SK-N-MC (cell line): ENCODE measurements around the gene DNHD1.

Experiments used
- DNase-seq: peaks from one replicate; pipeline ENCODE4 v3.0.0-alpha.2; 2011; ENCODE audit warnings: low read depth, low spot score
- H3K27ac ChIP-seq: fragments of 200-600 bp; sonication (generic); 2 replicates; pipeline ENCODE4 v1.5.1; 2016; ENCODE audit warnings: mixed run types
- H3K36me3 ChIP-seq: fragments of 200-600 bp; sonication (generic); 2 replicates; pipeline ENCODE4 v1.6.1; 2017; ENCODE audit warnings: antibody characterized with exemption, low read length, mixed read lengths; ENCODE audit not compliant: insufficient read depth
- H3K4me3 ChIP-seq: fragments of 200-600 bp; sonication (generic); 2 replicates; pipeline ENCODE4 v1.5.1; 2016
- H3K9ac ChIP-seq: fragments of 200-600 bp; sonication (generic); 2 replicates; pipeline ENCODE4 v1.8.0; 2017; ENCODE audit warnings: mixed run types, mixed read lengths; ENCODE audit not compliant: insufficient read length
- H3K9me3 ChIP-seq: fragments of 200-600 bp; sonication (generic); 2 replicates; pipeline ENCODE4 v1.6.1; 2017; ENCODE audit warnings: low read depth, mild to moderate bottlenecking, antibody characterized with exemption, low read length, moderate library complexity, mixed read lengths
- EZH2 ChIP-seq: fragments of 200-600 bp; sonication (generic); IDR thresholded peaks from one replicate; pipeline ENCODE4 v1.6.1; 2017; ENCODE audit warnings: antibody characterized with exemption
- FOXP2 ChIP-seq: optimal IDR thresholded peaks from 2 replicates; pipeline ENCODE3; 2011; ENCODE audit warnings: mild to moderate bottlenecking, moderate library complexity; ENCODE audit not compliant: insufficient read depth; ENCODE audit errors: extremely low read length, control extremely low read depth
- POLR2AphosphoS5 ChIP-seq: IDR thresholded peaks from 2 replicates; pipeline ENCODE4 v1.6.1; 2012; ENCODE audit warnings: mild to moderate bottlenecking, low read depth, low read length, borderline replicate concordance

The DNHD1 gene

GRCh38 chr11:6538456-6538855 lies 41.4 kb downstream of the DNHD1 start:
- Histone ChIP-seq H3K27ac (no peak overlapping the region), H3K9ac (no peak overlapping the region), H3K36me3 (peaks cover 10% of the 10 kb centered on the region; the same call in 1 of the 2 replicates), H3K4me3 (no peak overlapping the region), H3K9me3 (no peaks in the 10 kb centered on the region)
- TF ChIP-seq FOXP2 (no peak), EZH2 (no peak), POLR2AphosphoS5 (no peak)
- no peak for DNase-seq

DNA sequence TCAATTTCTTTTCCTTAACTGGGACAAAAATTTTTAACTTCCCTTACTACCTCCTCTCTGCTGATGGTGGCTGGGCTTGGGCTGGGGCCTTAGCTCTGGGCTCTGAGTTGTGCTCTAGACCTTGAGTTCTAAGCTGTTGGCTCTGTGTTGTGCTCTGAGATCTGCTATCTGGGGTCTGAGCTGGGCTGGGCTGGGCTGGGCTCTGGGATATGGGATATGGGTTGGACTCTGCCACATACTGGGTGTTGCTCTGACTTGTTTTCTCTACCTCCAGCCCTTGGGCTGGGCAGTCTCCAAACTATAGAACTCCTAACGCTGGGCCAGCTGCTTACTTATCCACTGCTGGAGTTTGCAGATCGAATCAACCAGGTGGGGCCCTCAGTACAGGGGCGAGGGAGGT lies 41.9 kb downstream of the DNHD1 start:
- no peak overlapping the region for H3K27ac ChIP-seq
- no peak for DNase-seq
- no peaks in the 10 kb centered on the region for H3K9me3 ChIP-seq
- no peak overlapping the region for H3K4me3 ChIP-seq
- TF ChIP-seq FOXP2 (no peak), EZH2 (no peak), POLR2AphosphoS5 (no peak)
- no peak overlapping the region for H3K9ac ChIP-seq
- peaks cover 10% of the 10 kb centered on the region; the same call in 1 of the 2 replicates for H3K36me3 ChIP-seq

- Histone ChIP-seq H3K9me3 (no peaks in the 10 kb centered on the region), H3K27ac (no peak overlapping the region), H3K4me3 (no peak overlapping the region), H3K36me3 (peaks cover 4% of the 10 kb centered on the region; the same call in 1 of the 2 replicates), H3K9ac (no peak overlapping the region)
- no peak for TF ChIP-seq EZH2
- TF ChIP-seq FOXP2 = no peak
- TF ChIP-seq POLR2AphosphoS5 = no peak
- no peak for DNase-seq
Measured at GRCh38 chr11:6539748-6540268, 42.7 kb downstream of the DNHD1 start.

DNA sequence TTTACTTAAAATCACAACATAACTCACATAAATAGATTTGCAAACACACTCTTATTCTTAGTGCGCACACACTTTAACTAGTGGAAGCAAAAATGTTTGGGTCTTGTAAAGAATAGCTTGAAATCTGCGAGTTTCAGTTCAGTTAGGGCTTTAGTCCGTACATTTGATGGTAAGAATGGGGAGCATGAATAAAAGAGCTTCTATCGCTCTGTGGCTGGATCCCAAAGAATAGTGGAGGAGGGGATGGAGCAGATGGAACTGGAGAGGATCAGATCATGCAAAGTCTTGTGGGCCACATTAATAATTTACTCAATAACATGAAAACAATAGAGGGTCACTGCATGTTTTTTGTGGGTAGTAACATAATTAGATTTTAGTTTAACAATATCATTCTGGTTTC lies 44.3 kb downstream of the DNHD1 start:
- no peak for DNase-seq
- TF ChIP-seq EZH2 (no peak), FOXP2 (no peak), POLR2AphosphoS5 (no peak)
- Histone ChIP-seq H3K36me3 (no peaks in the 10 kb centered on the region), H3K4me3 (no peak overlapping the region), H3K9me3 (no peaks in the 10 kb centered on the region), H3K27ac (no peak overlapping the region), H3K9ac (no peak overlapping the region)

GRCh38 chr11:6542727-6543126 lies 45.6 kb downstream of the DNHD1 start:
- DNase-seq = no peak
- Histone ChIP-seq H3K4me3 (no peak overlapping the region), H3K9me3 (no peaks in the 10 kb centered on the region), H3K36me3 (no peaks in the 10 kb centered on the region), H3K27ac (no peak overlapping the region), H3K9ac (no peak overlapping the region)
- no peak for TF ChIP-seq FOXP2
- TF ChIP-seq EZH2 = no peak
- TF ChIP-seq POLR2AphosphoS5 = no peak

DNA sequence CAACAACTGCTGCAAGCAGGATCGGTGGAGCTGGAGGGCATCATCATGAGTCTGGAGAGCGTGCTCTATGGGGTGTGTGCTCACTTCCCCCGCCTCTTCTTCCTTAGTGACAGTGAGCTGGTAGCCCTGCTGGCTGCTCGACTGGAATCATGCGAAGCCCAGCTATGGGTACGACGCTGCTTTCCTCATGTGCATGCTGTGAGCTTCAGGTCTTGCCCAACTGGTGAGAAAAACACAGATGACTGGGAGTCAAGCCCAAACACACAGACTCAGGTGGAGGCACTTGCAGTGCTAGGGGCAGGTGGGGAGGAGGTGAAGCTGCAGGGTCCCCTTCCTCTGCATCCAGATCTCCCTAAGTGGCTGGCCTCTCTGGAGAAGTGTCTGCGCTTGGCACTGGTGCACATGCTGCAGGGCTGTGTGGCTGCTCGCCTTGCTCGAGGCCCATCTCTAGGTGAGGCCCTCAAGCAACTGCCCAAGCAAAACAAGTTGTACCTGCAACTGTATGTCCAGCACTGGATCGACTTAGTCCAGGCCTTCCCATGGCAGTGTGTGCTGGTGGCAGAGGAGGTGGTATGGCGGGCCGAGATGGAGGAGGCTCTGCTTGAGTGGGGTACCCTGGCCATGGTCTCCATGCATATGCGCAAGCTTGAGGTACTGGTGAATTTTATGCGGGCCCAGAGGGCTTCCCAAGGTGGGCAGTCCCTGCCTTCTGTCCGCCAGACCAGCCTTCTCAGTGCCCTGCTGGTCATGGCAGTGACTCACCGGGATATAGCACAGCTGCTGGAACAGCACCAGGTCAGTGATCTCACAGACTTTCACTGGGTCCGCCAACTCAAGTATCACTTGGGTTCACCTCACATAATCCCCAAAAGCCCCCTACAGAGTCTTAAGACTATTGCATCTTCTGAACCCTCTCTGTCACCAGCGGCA lies 48.1 kb downstream of the DNHD1 start:
- no peak for DNase-seq
- Histone ChIP-seq H3K4me3 (no peak overlapping the region), H3K9ac (no peak overlapping the region), H3K27ac (no peak overlapping the region), H3K9me3 (no peaks in the 10 kb centered on the region), H3K36me3 (no peaks in the 10 kb centered on the region)
- no peak for TF ChIP-seq POLR2AphosphoS5
- TF ChIP-seq EZH2 = no peak
- TF ChIP-seq FOXP2 = no peak

DNA sequence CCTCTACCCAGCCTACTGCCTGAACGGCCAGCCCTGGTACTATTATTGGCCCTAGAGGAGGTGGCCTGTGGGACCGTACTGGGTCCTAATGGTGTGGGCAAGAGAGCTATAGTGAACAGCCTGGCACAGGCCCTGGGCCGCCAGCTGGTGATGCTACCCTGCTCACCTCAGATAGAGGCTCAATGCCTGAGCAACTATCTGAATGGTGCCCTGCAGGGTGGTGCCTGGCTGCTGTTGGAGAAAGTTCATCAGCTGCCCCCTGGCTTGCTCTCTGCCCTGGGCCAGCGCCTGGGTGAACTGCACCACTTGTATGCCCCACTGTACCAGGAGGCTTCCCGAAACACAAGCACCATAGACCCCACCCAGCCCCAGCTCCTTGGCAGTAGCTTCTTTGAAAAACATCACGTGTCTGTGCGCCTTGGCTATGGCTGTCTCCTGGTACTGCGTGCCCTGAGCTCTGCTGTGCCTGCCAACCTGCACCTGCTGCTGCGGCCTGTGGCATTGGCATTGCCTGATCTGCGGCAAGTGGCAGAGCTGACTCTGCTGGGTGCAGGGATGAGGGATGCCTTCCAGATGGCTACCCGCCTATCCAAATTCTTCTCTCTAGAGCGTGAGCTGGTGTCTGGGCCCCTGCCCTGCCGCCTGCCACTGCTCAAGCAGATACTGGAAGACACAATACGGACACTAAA lies 49.0 kb downstream of the DNHD1 start:
- Histone ChIP-seq H3K36me3 (no peaks in the 10 kb centered on the region), H3K9me3 (no peaks in the 10 kb centered on the region), H3K9ac (no peak overlapping the region), H3K27ac (no peak overlapping the region), H3K4me3 (no peak overlapping the region)
- no peak for DNase-seq
- TF ChIP-seq EZH2 (no peak), POLR2AphosphoS5 (no peak), FOXP2 (no peak)

- Histone ChIP-seq H3K4me3 (no peak overlapping the region), H3K36me3 (no peaks in the 10 kb centered on the region), H3K9ac (no peak overlapping the region), H3K27ac (no peak overlapping the region), H3K9me3 (no peaks in the 10 kb centered on the region)
- DNase-seq = no peak
- TF ChIP-seq FOXP2 (no peak), POLR2AphosphoS5 (no peak), EZH2 (no peak)
Measured at GRCh38 chr11:6546735-6547134, 49.7 kb downstream of the DNHD1 start.
